Keratinocyte (primary cell): ENCODE results near the gene TXNDC8. TPM values are rescaled to one million over a fixed set of nuclear protein-coding genes. Genes with fewer than 3 reads are reported as not detected.

Experiments used
- DNase-seq: peaks from one replicate; pipeline ENCODE4 v3.0.0-alpha.2; 2011; ENCODE audit warnings: low read depth, missing footprints, low spot score
- FAIRE-seq: peaks from 2 replicates; lab custom pipeline; 2011; peaks lifted over from hg19 to GRCh38; lab: Jason Lieb, UNC
- H2AFZ ChIP-seq: 2 replicates; pipeline ENCODE4 v1.6.0; 2012; ENCODE audit warnings: low read length, control low read depth, inconsistent platforms; ENCODE audit not compliant: control insufficient read depth
- H3K27ac ChIP-seq: 2 replicates; pipeline ENCODE4 v1.5.1; 2011; ENCODE audit warnings: low read length; ENCODE audit not compliant: control insufficient read depth, insufficient read depth
- H3K27me3 ChIP-seq: 3 replicates; pipeline ENCODE4 v1.6.0; 2011; ENCODE audit warnings: low read length; ENCODE audit not compliant: control insufficient read depth, insufficient read depth; ENCODE audit errors: extremely low read depth
- H3K36me3 ChIP-seq, 2 experiments: 2 replicates in 1 of 2; 3 replicates in 1 of 2; pipeline ENCODE4 v1.5.1; 2011; ENCODE audit warnings: low read length in 2 of 2, mild to moderate bottlenecking in 1 of 2; ENCODE audit not compliant: control insufficient read depth in 2 of 2, insufficient read depth in 2 of 2; ENCODE audit errors: extremely low read depth in 1 of 2
- H3K4me1 ChIP-seq: 3 replicates; pipeline ENCODE4 v1.5.1; 2011; ENCODE audit warnings: low read length; ENCODE audit not compliant: control insufficient read depth, insufficient read depth; ENCODE audit errors: extremely low read depth
- H3K4me2 ChIP-seq: 3 replicates; pipeline ENCODE4 v1.6.0; 2011; ENCODE audit warnings: low read depth, low read length; ENCODE audit not compliant: control insufficient read depth, insufficient read depth; ENCODE audit errors: extremely low read depth
- H3K4me3 ChIP-seq, 3 experiments: fragments of 200-600 bp in 1 of 3; sonication (generic) in 1 of 3; 2 replicates in 2 of 3; 3 replicates in 1 of 3; pipeline ENCODE4 v1.5.1; 2011 to 2016; ENCODE audit warnings: low read length in 3 of 3, mild to moderate bottlenecking in 3 of 3, control low read depth in 2 of 3, inconsistent platforms in 1 of 3, low read depth in 1 of 3, mixed read lengths in 1 of 3, mixed run types in 1 of 3, moderate library complexity in 1 of 3; ENCODE audit not compliant: control insufficient read depth in 2 of 3, insufficient read depth in 2 of 3; ENCODE audit errors: extremely low read depth in 1 of 3
- H3K79me2 ChIP-seq: 2 replicates; pipeline ENCODE4 v1.6.0; 2012; ENCODE audit warnings: low read length; ENCODE audit not compliant: control insufficient read depth, insufficient read depth
- H3K9ac ChIP-seq: 3 replicates; pipeline ENCODE4 v1.6.0; 2011; ENCODE audit warnings: low read length; ENCODE audit not compliant: control insufficient read depth, insufficient read depth; ENCODE audit errors: extremely low read depth
- H3K9me1 ChIP-seq: 3 replicates; pipeline ENCODE4 v1.6.0; 2011; ENCODE audit warnings: low read length; ENCODE audit not compliant: control insufficient read depth, insufficient read depth; ENCODE audit errors: extremely low read depth
- H3K9me3 ChIP-seq: 2 replicates; pipeline ENCODE4 v1.5.1; 2012; ENCODE audit warnings: low read depth, low read length; ENCODE audit not compliant: control insufficient read depth
- H4K20me1 ChIP-seq: 3 replicates; pipeline ENCODE4 v1.6.0; 2011; ENCODE audit warnings: low read length; ENCODE audit not compliant: control insufficient read depth, insufficient read depth; ENCODE audit errors: extremely low read depth
- CTCF ChIP-seq, 3 experiments: IDR thresholded peaks in 1 of 3; conservative IDR thresholded peaks in 1 of 3; optimal IDR thresholded peaks in 1 of 3; 2 replicates in 2 of 3; 3 replicates in 1 of 3; pipeline versions ENCODE3 to v1.5.1; 2011; ENCODE audit warnings: low read length in 3 of 3, mild to moderate bottlenecking in 3 of 3, moderate library complexity in 2 of 3, control low read depth in 1 of 3, inconsistent platforms in 1 of 3; ENCODE audit not compliant: insufficient read depth in 2 of 3; ENCODE audit errors: extremely low read depth in 1 of 3
- EZH2 ChIP-seq: IDR thresholded peaks from one replicate; pipeline ENCODE4 v1.6.1; 2012; ENCODE audit warnings: inconsistent platforms, mild to moderate bottlenecking, low read length, moderate library complexity
- dilution Hi-C: fragments of 300-500 bp; cut with MboI; formaldehyde crosslinking; loops from one replicate; pipeline ENCODE4 v1.7.0; 2020; ENCODE audit warnings: low sequenced_read_pairs; ENCODE audit not compliant: extremely low pct_ligation_motif_present
- polyA plus RNA-seq, 5 experiments: library from polyadenylated mRNA; depleted of rRNA in 3 of 5; stranded (reverse) in 3 of 5; stranded (forward) in 1 of 5; unstranded in 1 of 5; fragments of >200 nt; gene quantifications; 1 replicate in 1 of 5; 2 replicates in 3 of 5; 3 replicates in 1 of 5; pipeline versions ENCODE4 v1.2.1 to v1.2.3, GENCODE V29; 2011 to 2012; ENCODE audit warnings: missing spikeins in 2 of 5, low read depth in 1 of 5, low replicate concordance in 1 of 5

The TXNDC8 gene
- polyA plus RNA-seq, 1 donor (not counting 4 experiments of a cell fraction or from before 2014, with no cell fraction given): not detected

- no peak overlapping the region for H3K4me2 ChIP-seq
- no peak overlapping the region for H3K4me3 ChIP-seq
- no peaks in the 10 kb centered on the region for H3K9me3 ChIP-seq
- no peak for FAIRE-seq
- H4K20me1 ChIP-seq: no peaks in the 10 kb centered on the region
- H3K9ac ChIP-seq: no peak overlapping the region
- H3K4me1 ChIP-seq: peaks cover 5% of the 10 kb centered on the region
- H3K36me3 ChIP-seq: no peaks in the 10 kb centered on the region
- H2AFZ ChIP-seq: no peak overlapping the region
- H3K27me3 ChIP-seq: no peaks in the 10 kb centered on the region
- no peak overlapping the region for H3K27ac ChIP-seq
- DNase-seq: no peak
- TF ChIP-seq CTCF (optimal IDR thresholded peaks at IDR 0.05 in 1 of 3, IDR thresholded peaks at IDR 0.05 in 1 of 3, conservative IDR thresholded peaks at IDR 0.05 in 1 of 3; ENCODE audit: extremely low read depth in 1 of 3, insufficient read depth in 2 of 3, low read length in 3 of 3) (no peak), EZH2 (no peak)
- H3K79me2 ChIP-seq: no peaks in the 10 kb centered on the region
- no peaks in the 10 kb centered on the region for H3K9me1 ChIP-seq
- dilution Hi-C loops: no loop called here
Observed at GRCh38 chr9:110320651-110321445, 16.8 kb downstream of the TXNDC8 start.

GRCh38 chr9:110319781-110320492 lies 17.7 kb downstream of the TXNDC8 start:
- no peak for DNase-seq
- Histone ChIP-seq H3K4me1 (peaks cover 5% of the 10 kb centered on the region), H3K9me1 (no peaks in the 10 kb centered on the region), H4K20me1 (no peaks in the 10 kb centered on the region), H3K27ac (no peak overlapping the region), H3K4me3 (no peak overlapping the region), H3K36me3 (no peaks in the 10 kb centered on the region), H3K27me3 (no peaks in the 10 kb centered on the region), H3K9me3 (no peaks in the 10 kb centered on the region), H2AFZ (no peak overlapping the region), H3K9ac (no peak overlapping the region), H3K4me2 (no peak overlapping the region), H3K79me2 (no peaks in the 10 kb centered on the region)
- dilution Hi-C loops: no loop called here
- FAIRE-seq: no peak
- no peak for TF ChIP-seq EZH2
- TF ChIP-seq CTCF (optimal IDR thresholded peaks at IDR 0.05 in 1 of 3, IDR thresholded peaks at IDR 0.05 in 1 of 3, conservative IDR thresholded peaks at IDR 0.05 in 1 of 3; ENCODE audit: extremely low read depth in 1 of 3, insufficient read depth in 2 of 3, low read length in 3 of 3): no peak
